Neural cell (in vitro differentiated cells): ENCODE data around the gene MYOF.

ENCODE experiments used
- EZH2 ChIP-seq: fragments of 200-600, 300-800 bp; shearing (Covaris generic), sonication (generic); IDR thresholded peaks from 2 replicates; pipeline ENCODE4 v1.6.1; 2014; ENCODE audit warnings: antibody characterized with exemption, low read length, borderline replicate concordance, mild to moderate bottlenecking; ENCODE audit not compliant: insufficient read depth, poor library complexity, severe bottlenecking
- POLR2AphosphoS5 ChIP-seq: IDR thresholded peaks from 2 replicates; pipeline ENCODE4 v1.6.1; 2012
- RAD21 ChIP-seq: fragments of 450-650 bp; conservative IDR thresholded peaks from 2 replicates; pipeline ENCODE4 v1.6.1; 2014; ENCODE audit warnings: antibody characterized with exemption, mild to moderate bottlenecking, moderate library complexity
- TF ChIP-seq, protein P1 (sequence below): fragments of 450-650 bp; IDR thresholded peaks from 2 replicates; pipeline ENCODE4 v1.5.1; 2014; ENCODE audit warnings: antibody characterized with exemption, mild to moderate bottlenecking, moderate library complexity; ENCODE audit not compliant: poor library complexity, severe bottlenecking

GRCh38 chr10:93436591-93437085 lies 45.5 kb downstream of the MYOF start:
- TF ChIP-seq, protein P1, sequence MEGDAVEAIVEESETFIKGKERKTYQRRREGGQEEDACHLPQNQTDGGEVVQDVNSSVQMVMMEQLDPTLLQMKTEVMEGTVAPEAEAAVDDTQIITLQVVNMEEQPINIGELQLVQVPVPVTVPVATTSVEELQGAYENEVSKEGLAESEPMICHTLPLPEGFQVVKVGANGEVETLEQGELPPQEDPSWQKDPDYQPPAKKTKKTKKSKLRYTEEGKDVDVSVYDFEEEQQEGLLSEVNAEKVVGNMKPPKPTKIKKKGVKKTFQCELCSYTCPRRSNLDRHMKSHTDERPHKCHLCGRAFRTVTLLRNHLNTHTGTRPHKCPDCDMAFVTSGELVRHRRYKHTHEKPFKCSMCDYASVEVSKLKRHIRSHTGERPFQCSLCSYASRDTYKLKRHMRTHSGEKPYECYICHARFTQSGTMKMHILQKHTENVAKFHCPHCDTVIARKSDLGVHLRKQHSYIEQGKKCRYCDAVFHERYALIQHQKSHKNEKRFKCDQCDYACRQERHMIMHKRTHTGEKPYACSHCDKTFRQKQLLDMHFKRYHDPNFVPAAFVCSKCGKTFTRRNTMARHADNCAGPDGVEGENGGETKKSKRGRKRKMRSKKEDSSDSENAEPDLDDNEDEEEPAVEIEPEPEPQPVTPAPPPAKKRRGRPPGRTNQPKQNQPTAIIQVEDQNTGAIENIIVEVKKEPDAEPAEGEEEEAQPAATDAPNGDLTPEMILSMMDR, result no peak
- TF ChIP-seq POLR2AphosphoS5, result no peak
- no peak for TF ChIP-seq RAD21
- TF ChIP-seq EZH2, result no peak
